HCT116 (cell line): ENCODE results near the gene PIK3R1. TPM values are rescaled to one million over a fixed set of nuclear protein-coding genes. Genes with fewer than 3 reads are reported as not detected.

Source experiments
- ATAC-seq: fragments of 200-7000 bp; cut with Tn5 transposase; 2 replicates; pipeline ENCODE4 v1.9.1; 2020; ENCODE audit warnings: mild to moderate bottlenecking, moderate library complexity
- BruUV-seq: library from RNA; stranded (reverse); fragments of 400-500 nt; replicated peaks from 2 replicates; lab custom pipeline; 2021; lab: Mats Ljungman, UMichigan
- CTCF ChIA-PET: fragments of 300-600 bp; sonication (Branson Sonifier 250); formaldehyde crosslinking; loops from one replicate; lab custom pipeline; 2021; ENCODE audit warnings: antibody characterized with exemption; lab: Charles Lee
- POLR2A ChIA-PET: fragments of 300-600, 350-600 bp; sonication (Branson Sonifier 250); formaldehyde crosslinking; loops from one replicate; lab custom pipeline; 2021; ENCODE audit warnings: antibody characterized with exemption; lab: Charles Lee
- RAD21 ChIA-PET, 2 experiments: fragments of 300-600 bp; sonication (Branson Sonifier 250); formaldehyde crosslinking; loops; one replicate each; lab custom pipeline; 2023; ENCODE audit warnings: low total read pairs in 2 of 2; ENCODE audit not compliant: uncharacterized antibody in 2 of 2, unreplicated experiment in 2 of 2, low non-redundant PET in 1 of 2; lab: Charles Lee
- DNase-seq: peaks from one replicate; pipeline ENCODE4 v3.0.0-alpha.2; 2010; ENCODE audit warnings: low read depth, low spot score
- H2AFZ ChIP-seq: fragments of 200-600 bp; shearing (Covaris generic), sonication (generic); 2 replicates; pipeline ENCODE4 v1.6.1; 2017; ENCODE audit warnings: low read depth, mixed run types, mixed read lengths, antibody characterized with exemption, low read length; ENCODE audit not compliant: poor library complexity, severe bottlenecking
- H3K27ac ChIP-seq: 2 replicates; pipeline ENCODE4 v1.5.1; 2012; ENCODE audit warnings: low read depth, low read length
- H3K27me3 ChIP-seq: fragments of 200-600 bp; sonication (generic); 2 replicates; pipeline ENCODE4 v1.6.1; 2016; ENCODE audit warnings: mixed run types, low read length, mixed read lengths; ENCODE audit not compliant: insufficient read depth
- H3K36me3 ChIP-seq, 2 experiments: fragments of 200-500 bp in 1 of 2; fragments of 200-600 bp in 1 of 2; sonication (Bioruptor generic) in 1 of 2; sonication (generic) in 1 of 2; 2 replicates each; pipeline versions ENCODE4 v1.5.1 to v1.6.1; 2014 to 2016; ENCODE audit warnings: low read length in 2 of 2, inconsistent platforms in 1 of 2, mixed read lengths in 1 of 2, mixed run types in 1 of 2; ENCODE audit not compliant: insufficient read depth in 2 of 2, control insufficient read depth in 1 of 2
- H3K4me1 ChIP-seq, 2 experiments: fragments of 200-600 bp in 1 of 2; sonication (generic) in 1 of 2; 2 replicates each; pipeline versions ENCODE4 v1.5.1 to v1.6.1; 2012 to 2017; ENCODE audit warnings: low read length in 2 of 2, inconsistent platforms in 1 of 2, mild to moderate bottlenecking in 1 of 2, mixed read lengths in 1 of 2, mixed run types in 1 of 2, moderate library complexity in 1 of 2; ENCODE audit not compliant: insufficient read depth in 2 of 2, control insufficient read depth in 1 of 2
- H3K4me2 ChIP-seq: fragments of 200-600 bp; sonication (generic); 2 replicates; pipeline ENCODE4 v1.6.1; 2017; ENCODE audit warnings: mixed run types, low read length, mixed read lengths
- H3K4me3 ChIP-seq, 2 experiments: fragments of 200-600 bp in 1 of 2; sonication (generic) in 1 of 2; replicated peaks in 1 of 2; 2 replicates each; pipeline ENCODE4 v1.5.1; 2011 to 2016; ENCODE audit warnings: low read length in 2 of 2, control low read depth in 1 of 2, low read depth in 1 of 2, mild to moderate bottlenecking in 1 of 2, mixed read lengths in 1 of 2, mixed run types in 1 of 2
- H3K79me2 ChIP-seq: fragments of 200-600 bp; sonication (generic); 2 replicates; pipeline ENCODE4 v1.6.1; 2017; ENCODE audit warnings: mild to moderate bottlenecking, mixed run types, low read length, moderate library complexity, mixed read lengths; ENCODE audit not compliant: insufficient read depth
- H3K9ac ChIP-seq: fragments of 200-600 bp; sonication (generic); 2 replicates; pipeline ENCODE4 v1.6.1; 2016; ENCODE audit warnings: low read length, mixed read lengths
- H3K9me2 ChIP-seq: fragments of 200-600 bp; sonication (generic), shearing (Covaris generic); 2 replicates; pipeline ENCODE4 v1.6.1; 2017; ENCODE audit warnings: mixed run types, mild to moderate bottlenecking, moderate library complexity; ENCODE audit not compliant: insufficient read depth
- H3K9me3 ChIP-seq, 2 experiments: fragments of 200-500 bp in 1 of 2; fragments of 200-600 bp in 1 of 2; sonication (Bioruptor generic) in 1 of 2; sonication (generic) in 1 of 2; 2 replicates each; pipeline ENCODE4 v1.6.1; 2014 to 2017; ENCODE audit warnings: low read length in 2 of 2, mixed read lengths in 2 of 2, inconsistent platforms in 1 of 2, low read depth in 1 of 2, mild to moderate bottlenecking in 1 of 2, mixed run types in 1 of 2, moderate library complexity in 1 of 2; ENCODE audit not compliant: control insufficient read depth in 1 of 2, insufficient read depth in 1 of 2
- H4K20me1 ChIP-seq: fragments of 200-600 bp; sonication (generic), shearing (Covaris generic); 2 replicates; pipeline ENCODE4 v1.6.1; 2017; ENCODE audit warnings: mixed run types, mild to moderate bottlenecking, moderate library complexity; ENCODE audit not compliant: insufficient read depth
- CBX3 ChIP-seq: IDR thresholded peaks from 2 replicates; pipeline ENCODE4 v1.6.1; 2012; ENCODE audit warnings: low read depth
- CEBPB ChIP-seq: IDR thresholded peaks from 2 replicates; pipeline ENCODE4 v1.6.1; 2012; ENCODE audit warnings: low read depth
- CTCF ChIP-seq, 3 experiments: fragments of 200-600 bp in 1 of 3; sonication (generic) in 1 of 3; IDR thresholded peaks in 2 of 3; conservative IDR thresholded peaks in 1 of 3; 2 replicates each; pipeline ENCODE4 v1.5.1; 2012 to 2017; ENCODE audit warnings: low read depth in 2 of 3, low read length in 2 of 3, antibody characterized with exemption in 1 of 3, borderline replicate concordance in 1 of 3, control low read depth in 1 of 3, mild to moderate bottlenecking in 1 of 3, mixed read lengths in 1 of 3, mixed run types in 1 of 3, moderate library complexity in 1 of 3; ENCODE audit not compliant: insufficient read depth in 1 of 3
- ELF1 ChIP-seq: IDR thresholded peaks from 2 replicates; pipeline ENCODE4 v1.6.1; 2012; ENCODE audit warnings: low read depth, borderline replicate concordance
- EZH2 ChIP-seq: fragments of 200-600 bp; sonication (generic); IDR thresholded peaks from 2 replicates; pipeline ENCODE4 v1.6.1; 2017; ENCODE audit warnings: antibody characterized with exemption, mixed run types
- EZH2phosphoT487 ChIP-seq: fragments of 200-600 bp; IDR thresholded peaks from 2 replicates; pipeline ENCODE4 v1.6.1; 2018; ENCODE audit warnings: antibody characterized with exemption, borderline replicate concordance
- JUND ChIP-seq: IDR thresholded peaks from 2 replicates; pipeline ENCODE4 v1.6.1; 2012
- MAX ChIP-seq: IDR thresholded peaks from 2 replicates; pipeline ENCODE4 v1.6.1; 2012
- POLR2A ChIP-seq: IDR thresholded peaks from 2 replicates; pipeline ENCODE4 v1.7.0; 2011; ENCODE audit warnings: borderline replicate concordance; ENCODE audit not compliant: insufficient read depth, insufficient read length; ENCODE audit errors: extremely low read depth
- RAD21 ChIP-seq: IDR thresholded peaks from 2 replicates; pipeline ENCODE4 v1.6.1; 2012; ENCODE audit warnings: low read depth, mild to moderate bottlenecking
- REST ChIP-seq: IDR thresholded peaks from 2 replicates; pipeline ENCODE4 v1.6.1; 2012; ENCODE audit warnings: low read depth
- SIN3A ChIP-seq: IDR thresholded peaks from 2 replicates; pipeline ENCODE4 v1.6.1; 2012; ENCODE audit warnings: low read depth
- SP1 ChIP-seq: IDR thresholded peaks from 2 replicates; pipeline ENCODE4 v1.6.1; 2012; ENCODE audit warnings: low read depth
- SRF ChIP-seq: IDR thresholded peaks from 2 replicates; pipeline ENCODE4 v1.6.1; 2012; ENCODE audit warnings: low read depth
- TCF7L2 ChIP-seq: IDR thresholded peaks from 2 replicates; pipeline ENCODE4 v1.7.0; 2011; ENCODE audit warnings: borderline replicate concordance, inconsistent platforms; ENCODE audit not compliant: insufficient read depth, insufficient read length; ENCODE audit errors: extremely low read depth
- ZNF274 ChIP-seq: fragments of 200-500 bp; sonication (Bioruptor generic); IDR thresholded peaks from 2 replicates; pipeline ENCODE4 v1.6.1; 2014; ENCODE audit warnings: mild to moderate bottlenecking, low read depth, low read length, inconsistent platforms
- intact Hi-C: fragments of 100-400 bp; cut with micrococcal nuclease; formaldehyde crosslinking; loops from 2 replicates; pipeline ENCODE4 v1.10.0; 2022
- total RNA-seq: library from RNA; stranded (reverse); gene quantifications from one replicate; pipeline ENCODE4 v1.2.1, GENCODE V29; 2021; ENCODE audit not compliant: unreplicated experiment
- TF ChIP-seq, protein P1 (sequence below): IDR thresholded peaks from 2 replicates; pipeline ENCODE4 v1.6.1; 2012

PIK3R1 gene
- total RNA-seq, 1 experiment from 2014 or later: 7.2 TPM

- Histone ChIP-seq H3K9me3 (no peaks in the 10 kb centered on the region), H3K9me2 (no peaks in the 10 kb centered on the region), H3K27me3 (no peaks in the 10 kb centered on the region), H3K9ac (no peak overlapping the region), H3K27ac (no peak overlapping the region), H3K4me3 (no peak overlapping the region), H3K36me3 (no peaks in the 10 kb centered on the region), H3K79me2 (peaks cover 14% of the 10 kb centered on the region), H4K20me1 (no peaks in the 10 kb centered on the region), H2AFZ (no peak overlapping the region), H3K4me2 (no peak overlapping the region), H3K4me1 (peaks cover 6 to 12% of the 10 kb centered on the region in 2 experiments; a peak in 2 of 4 replicates)
- ChIA-PET CTCF (no interaction called here), POLR2A (no interaction called here), RAD21 (no interaction called here)
- TF ChIP-seq SIN3A (no peak), ELF1 (no peak), ZNF274 (no peak), EZH2phosphoT487 (no peak), CEBPB (no peak), EZH2 (no peak), SRF (no peak), CTCF (IDR thresholded peaks at IDR 0.05 in 2 of 3, conservative IDR thresholded peaks at IDR 0.05 in 1 of 3; ENCODE audit: borderline replicate concordance in 1 of 3, insufficient read depth in 1 of 3, low read depth in 2 of 3, low read length in 2 of 3) (no peak), POLR2A (no peak), REST (no peak), JUND (no peak), MAX (no peak), CBX3 (no peak), SP1 (no peak), RAD21 (no peak), TCF7L2 (no peak)
- TF ChIP-seq, protein P1, sequence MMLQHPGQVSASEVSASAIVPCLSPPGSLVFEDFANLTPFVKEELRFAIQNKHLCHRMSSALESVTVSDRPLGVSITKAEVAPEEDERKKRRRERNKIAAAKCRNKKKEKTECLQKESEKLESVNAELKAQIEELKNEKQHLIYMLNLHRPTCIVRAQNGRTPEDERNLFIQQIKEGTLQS: no peak
- DNase-seq (no peak), ATAC-seq (no peak)
- no TSS peak for BruUV-seq
- intact Hi-C loops: no loop called here
These were observed 3.7 kb downstream of the PIK3R1 start for GRCh38 chr5:68219161-68219816.
